Measurements from ENCODE around the gene SART3. TPM values are rescaled to one million over a fixed set of nuclear protein-coding genes. Genes with fewer than 3 reads are reported as not detected.

Gene SART3, protein sequence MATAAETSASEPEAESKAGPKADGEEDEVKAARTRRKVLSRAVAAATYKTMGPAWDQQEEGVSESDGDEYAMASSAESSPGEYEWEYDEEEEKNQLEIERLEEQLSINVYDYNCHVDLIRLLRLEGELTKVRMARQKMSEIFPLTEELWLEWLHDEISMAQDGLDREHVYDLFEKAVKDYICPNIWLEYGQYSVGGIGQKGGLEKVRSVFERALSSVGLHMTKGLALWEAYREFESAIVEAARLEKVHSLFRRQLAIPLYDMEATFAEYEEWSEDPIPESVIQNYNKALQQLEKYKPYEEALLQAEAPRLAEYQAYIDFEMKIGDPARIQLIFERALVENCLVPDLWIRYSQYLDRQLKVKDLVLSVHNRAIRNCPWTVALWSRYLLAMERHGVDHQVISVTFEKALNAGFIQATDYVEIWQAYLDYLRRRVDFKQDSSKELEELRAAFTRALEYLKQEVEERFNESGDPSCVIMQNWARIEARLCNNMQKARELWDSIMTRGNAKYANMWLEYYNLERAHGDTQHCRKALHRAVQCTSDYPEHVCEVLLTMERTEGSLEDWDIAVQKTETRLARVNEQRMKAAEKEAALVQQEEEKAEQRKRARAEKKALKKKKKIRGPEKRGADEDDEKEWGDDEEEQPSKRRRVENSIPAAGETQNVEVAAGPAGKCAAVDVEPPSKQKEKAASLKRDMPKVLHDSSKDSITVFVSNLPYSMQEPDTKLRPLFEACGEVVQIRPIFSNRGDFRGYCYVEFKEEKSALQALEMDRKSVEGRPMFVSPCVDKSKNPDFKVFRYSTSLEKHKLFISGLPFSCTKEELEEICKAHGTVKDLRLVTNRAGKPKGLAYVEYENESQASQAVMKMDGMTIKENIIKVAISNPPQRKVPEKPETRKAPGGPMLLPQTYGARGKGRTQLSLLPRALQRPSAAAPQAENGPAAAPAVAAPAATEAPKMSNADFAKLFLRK
- 10 to 100 TPM; 49.8 to 62.9 (median 60.2) TPM for total RNA-seq

DNA sequence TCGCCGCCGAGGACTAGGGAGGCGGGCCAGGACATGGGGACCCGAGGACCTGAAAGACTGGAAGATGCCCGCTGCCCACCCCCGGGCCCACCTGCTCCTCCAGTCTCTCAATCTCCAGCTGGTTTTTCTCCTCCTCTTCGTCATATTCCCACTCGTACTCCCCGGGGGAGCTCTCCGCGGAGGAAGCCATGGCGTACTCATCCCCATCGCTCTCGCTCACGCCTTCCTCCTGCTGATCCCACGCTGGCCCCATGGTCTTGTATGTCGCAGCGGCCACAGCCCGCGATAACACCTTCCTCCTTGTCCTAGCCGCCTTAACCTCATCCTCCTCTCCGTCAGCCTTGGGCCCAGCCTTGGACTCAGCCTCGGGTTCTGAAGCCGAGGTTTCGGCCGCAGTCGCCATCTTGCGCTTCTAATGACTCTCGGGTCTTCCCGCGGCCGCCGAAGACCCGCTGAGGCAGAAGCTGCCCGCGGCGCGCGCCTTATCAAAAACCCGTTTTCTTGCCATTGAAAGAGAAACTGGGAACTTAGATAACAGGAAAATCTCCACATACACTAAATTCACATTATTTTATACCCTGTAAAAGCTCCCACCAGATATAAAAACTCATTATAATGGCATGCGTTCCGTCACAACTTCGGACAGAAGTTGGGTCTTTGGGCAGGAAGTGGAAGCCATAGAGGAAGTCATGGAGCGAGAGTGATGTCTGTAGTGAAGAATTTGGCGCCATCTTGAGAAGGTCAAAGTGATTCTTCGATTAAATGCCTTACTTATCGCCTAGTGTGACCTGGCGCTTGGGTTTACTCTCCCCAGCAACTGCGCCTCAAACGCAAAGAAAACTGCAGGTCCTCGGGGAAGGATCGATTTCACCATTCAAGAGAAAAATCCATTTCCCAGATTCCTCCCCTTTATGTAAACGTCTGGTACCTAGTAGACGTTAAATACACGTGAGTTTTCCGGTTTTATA, at the start of gene SART3:
Gene SART3 (minus strand): TSS at position 422 of the 968 bp plus-strand sequence. CDS start 19 bp downstream, at position 403.
- Histone ChIP-seq H3K4me3 (peak within 1 kb of the TSS; percentile 93 to 100 (median 98)), H3K27me3 (no peaks in the 10 kb centered on the region), H3K9me3 (no peaks in the 10 kb centered on the region), H3K27ac (peak within 1 kb of the TSS; percentile 91 to 95), H3K4me1 (peaks cover 0 to 6% of the 10 kb centered on the region in 2 donors), H3K36me3 (no peaks in the 10 kb centered on the region)
- TF ChIP-seq POLR2A (IDR thresholded peaks at IDR 0.05) (peak; percentile 27), POLR2AphosphoS5 (IDR thresholded peaks at IDR 0.05) (peak; percentile 5 to 95 (median 88))
- TF ChIP-seq, protein P1, sequence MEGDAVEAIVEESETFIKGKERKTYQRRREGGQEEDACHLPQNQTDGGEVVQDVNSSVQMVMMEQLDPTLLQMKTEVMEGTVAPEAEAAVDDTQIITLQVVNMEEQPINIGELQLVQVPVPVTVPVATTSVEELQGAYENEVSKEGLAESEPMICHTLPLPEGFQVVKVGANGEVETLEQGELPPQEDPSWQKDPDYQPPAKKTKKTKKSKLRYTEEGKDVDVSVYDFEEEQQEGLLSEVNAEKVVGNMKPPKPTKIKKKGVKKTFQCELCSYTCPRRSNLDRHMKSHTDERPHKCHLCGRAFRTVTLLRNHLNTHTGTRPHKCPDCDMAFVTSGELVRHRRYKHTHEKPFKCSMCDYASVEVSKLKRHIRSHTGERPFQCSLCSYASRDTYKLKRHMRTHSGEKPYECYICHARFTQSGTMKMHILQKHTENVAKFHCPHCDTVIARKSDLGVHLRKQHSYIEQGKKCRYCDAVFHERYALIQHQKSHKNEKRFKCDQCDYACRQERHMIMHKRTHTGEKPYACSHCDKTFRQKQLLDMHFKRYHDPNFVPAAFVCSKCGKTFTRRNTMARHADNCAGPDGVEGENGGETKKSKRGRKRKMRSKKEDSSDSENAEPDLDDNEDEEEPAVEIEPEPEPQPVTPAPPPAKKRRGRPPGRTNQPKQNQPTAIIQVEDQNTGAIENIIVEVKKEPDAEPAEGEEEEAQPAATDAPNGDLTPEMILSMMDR (IDR thresholded peaks at IDR 0.05) = no peak
- intact Hi-C loops (cut with DNase I; ENCODE audit: low total_unique reads) = loop anchor here (5.0 to 10.0 kb wide), 2 partner anchors 244 to 531 kb away; partner anchors contain the start of gene ALKBH2
- peak; percentile 67 to 68 for DNase-seq (ENCODE audit: low spot score in 2 of 2)

DNA sequence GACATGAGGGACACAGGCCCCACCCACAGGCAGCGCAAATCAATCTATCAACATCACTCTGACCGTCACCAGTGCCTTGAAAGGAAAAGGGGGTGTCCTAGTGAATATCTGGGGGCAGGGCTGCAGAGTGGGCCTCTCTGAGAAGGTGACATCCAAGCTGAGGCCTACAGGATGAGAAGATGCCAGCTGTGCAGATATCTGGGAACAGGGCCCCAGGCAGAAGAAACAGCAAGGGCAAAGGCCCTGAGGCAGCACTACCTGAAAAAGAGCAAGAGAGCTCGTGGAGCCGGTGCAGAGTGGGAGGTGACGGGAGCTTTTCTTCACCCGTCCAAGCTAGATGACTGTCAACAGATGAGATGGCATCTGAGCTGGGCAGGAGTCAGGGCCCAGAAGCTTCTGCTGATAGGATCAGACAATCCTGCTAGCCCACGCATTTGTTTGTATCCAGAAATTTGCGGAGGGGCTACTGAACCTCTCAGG, 49.4 kb upstream of the SART3 start:
- Histone ChIP-seq H3K27ac (no peak overlapping the region), H3K36me3 (no peaks in the 10 kb centered on the region), H3K27me3 (no peaks in the 10 kb centered on the region), H3K9me3 (no peaks in the 10 kb centered on the region), H3K4me1 (no peaks in the 10 kb centered on the region), H3K4me3 (no peak overlapping the region)
- no peak for DNase-seq (ENCODE audit: low spot score in 2 of 2)
- TF ChIP-seq POLR2AphosphoS5 (IDR thresholded peaks at IDR 0.05) (no peak), POLR2A (IDR thresholded peaks at IDR 0.05) (no peak)
- TF ChIP-seq, protein P1 (IDR thresholded peaks at IDR 0.05) = no peak
- intact Hi-C loops (cut with DNase I; ENCODE audit: low total_unique reads) = no loop called here

DNA sequence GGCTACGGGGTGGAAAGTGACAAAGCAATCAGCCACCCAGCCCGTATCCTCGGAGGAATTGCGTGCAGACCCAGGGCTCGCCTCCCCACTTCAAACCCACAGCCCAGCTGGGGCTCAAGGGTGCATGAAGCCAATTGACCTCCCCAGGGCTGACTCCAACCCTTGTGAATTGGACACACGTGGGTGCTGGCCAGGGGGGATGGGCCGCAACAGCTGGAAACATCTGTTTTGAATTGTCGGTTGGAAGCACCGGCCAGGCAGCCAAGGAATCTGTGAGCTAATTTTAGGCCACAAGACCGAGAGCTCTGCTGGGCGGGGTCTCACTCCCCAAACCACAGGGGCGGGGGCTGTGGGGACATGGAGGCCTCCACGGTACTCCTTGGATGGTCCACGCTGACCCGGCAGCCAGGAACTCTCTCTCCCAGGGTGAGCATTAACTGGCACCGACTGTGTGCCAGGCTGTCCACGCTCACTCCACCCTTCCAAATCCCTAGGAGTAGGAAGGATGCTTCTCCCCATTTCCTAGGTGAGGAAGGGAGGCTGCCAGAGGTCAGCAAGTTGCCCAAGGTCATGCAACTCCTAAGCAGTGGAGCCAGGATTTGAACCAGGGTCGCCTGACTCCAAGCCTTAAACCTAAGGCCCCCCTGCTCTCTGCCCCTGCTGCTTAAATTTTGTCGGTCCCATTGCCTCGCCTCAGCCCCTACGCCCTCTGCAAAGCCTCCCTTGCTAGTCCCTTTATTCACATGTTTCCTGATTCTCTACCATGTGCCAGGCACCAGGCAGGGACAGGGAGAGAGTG, 48.8 kb upstream of the SART3 start:
- Histone ChIP-seq H3K4me1 (no peaks in the 10 kb centered on the region), H3K27ac (peak overlapping the region in 1 of 2 donors; percentile 19), H3K27me3 (no peaks in the 10 kb centered on the region), H3K9me3 (no peaks in the 10 kb centered on the region), H3K4me3 (no peak overlapping the region), H3K36me3 (no peaks in the 10 kb centered on the region)
- intact Hi-C loops (cut with DNase I; ENCODE audit: low total_unique reads) = no loop called here
- peak; percentile 43 to 59 for DNase-seq (ENCODE audit: low spot score in 2 of 2)
- peak; percentile 42 to 73 (median 66) for TF ChIP-seq POLR2AphosphoS5 (IDR thresholded peaks at IDR 0.05)
- TF ChIP-seq POLR2A (IDR thresholded peaks at IDR 0.05) = no peak

DNA sequence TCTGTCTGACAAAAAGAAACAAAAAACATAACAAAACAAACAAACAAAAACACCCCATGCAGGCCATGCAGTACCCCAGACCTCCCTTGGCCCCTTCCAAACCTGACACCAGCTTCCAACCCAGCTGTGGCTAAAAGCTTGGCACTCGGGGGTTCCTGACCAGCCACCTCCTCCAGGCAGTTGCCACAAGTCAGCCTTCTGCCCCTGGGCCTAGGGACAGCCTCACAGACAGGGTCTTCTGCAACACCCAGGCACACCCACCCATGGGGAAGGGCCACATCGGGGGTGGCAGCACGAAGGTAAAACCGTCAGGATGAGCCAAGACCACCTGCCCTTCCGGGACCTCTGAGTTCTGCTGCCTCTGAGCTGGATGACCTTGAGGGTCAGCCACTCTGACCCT, 47.6 kb upstream of the SART3 start:
- TF ChIP-seq POLR2A (IDR thresholded peaks at IDR 0.05) (no peak), POLR2AphosphoS5 (IDR thresholded peaks at IDR 0.05) (no peak)
- TF ChIP-seq, protein P1 (IDR thresholded peaks at IDR 0.05) = no peak
- no peaks in the 10 kb centered on the region for H3K27me3 ChIP-seq
- intact Hi-C loops (cut with DNase I; ENCODE audit: low total_unique reads) = no loop called here
- H3K4me3 ChIP-seq = no peak overlapping the region
- H3K27ac ChIP-seq = no peak overlapping the region
- no peak for DNase-seq (ENCODE audit: low spot score in 2 of 2)
- H3K9me3 ChIP-seq = no peaks in the 10 kb centered on the region
- H3K36me3 ChIP-seq = no peaks in the 10 kb centered on the region
- no peaks in the 10 kb centered on the region for H3K4me1 ChIP-seq
